GM12878 (cell line): ENCODE results near the gene NYAP1. TPM values are rescaled to one million over a fixed set of nuclear protein-coding genes. Genes with fewer than 3 reads are reported as not detected.
"Not testable (repeated sequence)": the region's sequence is repeated elsewhere in the genome, so short reads cannot be mapped to it uniquely, and the experiment has no call there.

Source experiments
- ATAC-seq: fragments of 200-7000 bp; cut with Tn5 transposase; 3 replicates; pipeline ENCODE4 v1.9.1; 2020; ENCODE audit warnings: mild to moderate bottlenecking, moderate library complexity
- BruUV-seq: library from RNA; stranded (reverse); fragments of 400-500 nt; replicated peaks from 2 replicates; lab custom pipeline; 2021; lab: Mats Ljungman, UMichigan
- CTCF ChIA-PET: fragments of 300-600 bp; sonication (Branson Sonifier 250); formaldehyde crosslinking; extraction: SDS; loops from one replicate; lab custom pipeline; 2021; ENCODE audit warnings: inconsistent platforms; lab: Yijun Ruan, JAX
- POLR2A ChIA-PET: fragments of 350-600 bp; formaldehyde crosslinking; extraction: SDS; loops from one replicate; lab custom pipeline; 2021; ENCODE audit warnings: inconsistent platforms; lab: Charles Lee
- RAD21 ChIA-PET: fragments of 300-600 bp; sonication (Branson Sonifier 250); formaldehyde crosslinking; loops from one replicate; lab custom pipeline; 2023; ENCODE audit warnings: antibody characterized with exemption; ENCODE audit not compliant: unreplicated experiment; lab: Charles Lee
- SMC1A ChIA-PET: fragments of 300-600 bp; sonication (Branson Sonifier 250); formaldehyde crosslinking; loops from one replicate; lab custom pipeline; 2023; ENCODE audit not compliant: unreplicated experiment, uncharacterized antibody; lab: Charles Lee
- DNase-seq: peaks from one replicate; pipeline ENCODE4 v3.0.0-alpha.2; 2011; ENCODE audit warnings: low read depth, low spot score
- FAIRE-seq: peaks from 3 replicates; lab custom pipeline; 2011; peaks lifted over from hg19 to GRCh38; lab: Jason Lieb, UNC
- H2AFZ ChIP-seq: 2 replicates; pipeline ENCODE4 v1.6.0; 2011; ENCODE audit warnings: low read depth, low read length, control low read depth; ENCODE audit not compliant: control insufficient read depth
- H3K27ac ChIP-seq: 2 replicates; pipeline ENCODE4 v1.5.1; 2011; ENCODE audit warnings: control low read depth; ENCODE audit not compliant: control insufficient read depth, insufficient read depth
- H3K27me3 ChIP-seq, 2 experiments: replicated peaks in 1 of 2; 2 replicates each; pipeline versions ENCODE4 v1.6.0 to v1.6.1; 2011; ENCODE audit warnings: low read length in 1 of 2; ENCODE audit not compliant: control insufficient read depth in 2 of 2, insufficient read depth in 2 of 2
- H3K36me3 ChIP-seq, 2 experiments: 2 replicates each; pipeline ENCODE4 v1.5.1; 2011; ENCODE audit warnings: low read length in 1 of 2; ENCODE audit not compliant: control insufficient read depth in 2 of 2, insufficient read depth in 2 of 2
- H3K4me1 ChIP-seq: 2 replicates; pipeline ENCODE4 v1.6.1; 2011; ENCODE audit warnings: mild to moderate bottlenecking, low read length, moderate library complexity, mixed read lengths; ENCODE audit not compliant: control insufficient read depth, insufficient read depth
- H3K4me2 ChIP-seq: 2 replicates; pipeline ENCODE4 v1.6.0; 2011; ENCODE audit warnings: control low read depth; ENCODE audit not compliant: control insufficient read depth, insufficient read depth
- H3K4me3 ChIP-seq: fragments of 200-600 bp; sonication (generic); 2 replicates; pipeline ENCODE4 v1.5.1; 2016
- H3K79me2 ChIP-seq: 2 replicates; pipeline ENCODE4 v1.6.0; 2011; ENCODE audit warnings: low read length; ENCODE audit not compliant: control insufficient read depth, insufficient read depth
- H3K9ac ChIP-seq: 2 replicates; pipeline ENCODE4 v1.8.0; 2011; ENCODE audit warnings: low read length, control low read depth, mixed read lengths; ENCODE audit not compliant: control insufficient read depth, insufficient read depth
- H3K9me3 ChIP-seq: replicated peaks from 3 replicates; pipeline ENCODE4 v1.5.1; 2011; ENCODE audit warnings: mild to moderate bottlenecking, low read length; ENCODE audit not compliant: control insufficient read depth, insufficient read depth
- H4K20me1 ChIP-seq: 2 replicates; pipeline ENCODE4 v1.6.0; 2011; ENCODE audit not compliant: control insufficient read depth, insufficient read depth
- FOXM1 ChIP-seq: IDR thresholded peaks from 2 replicates; pipeline ENCODE4 v1.6.1; 2012; ENCODE audit warnings: low read depth, mild to moderate bottlenecking, inconsistent platforms, low read length, moderate library complexity
- NFIC ChIP-seq: IDR thresholded peaks from 2 replicates; pipeline ENCODE4 v1.6.1; 2012; ENCODE audit warnings: low read depth, mild to moderate bottlenecking, inconsistent platforms, low read length, moderate library complexity
- RCOR1 ChIP-seq: conservative IDR thresholded peaks from 2 replicates; pipeline ENCODE4 v1.6.1; 2012; ENCODE audit warnings: low read depth, low read length, improper control_type of control experiment
- STAT3 ChIP-seq: IDR thresholded peaks from 2 replicates; pipeline ENCODE4 v1.6.1; 2011; ENCODE audit warnings: low read depth, low read length, improper control_type of control experiment
- TCF3 ChIP-seq: IDR thresholded peaks from 2 replicates; pipeline ENCODE4 v1.6.1; 2012; ENCODE audit warnings: low read depth, mild to moderate bottlenecking, low read length, borderline replicate concordance; ENCODE audit not compliant: insufficient read depth
- WGBS: methylation state at CpG from one replicate; pipeline ENCODE4 v1.1.6; 2016; ENCODE audit warnings: low lambda C conversion rate; ENCODE audit not compliant: insufficient replicate concordance, insufficient coverage; ENCODE audit errors: missing lambda C conversion rate; 5-methylcytosine and 5-hydroxymethylcytosine counted together
- in situ Hi-C: fragments of 300-500 bp; cut with MboI; formaldehyde crosslinking; loops from 9 replicates; pipeline ENCODE4 v1.14.3; 2018; ENCODE audit warnings: mixed read lengths
- intact Hi-C: fragments of 100-400 bp; cut with micrococcal nuclease; formaldehyde crosslinking; loops from one replicate; pipeline ENCODE4 v1.14.2; 2022; ENCODE audit not compliant: unreplicated experiment
- polyA plus RNA-seq, 11 experiments: library from polyadenylated mRNA; depleted of rRNA in 4 of 11; unstranded in 6 of 11; stranded (reverse) in 5 of 11; fragments of >200 nt; fragmentation: Nextera tagmentation in 4 of 11; fragmentation: Illumina TruSeq in 1 of 11; extraction: Ambion mirVana in 4 of 11; extraction: Trizol in 1 of 11; gene quantifications; 1 replicate in 1 of 11; 2 replicates in 10 of 11; pipeline versions ENCODE4 v1.2.1 to v1.2.3, GENCODE V29; 2011 to 2016; ENCODE audit warnings: inconsistent platforms in 2 of 11, missing spikeins in 2 of 11, low read depth in 1 of 11
- total RNA-seq, 4 experiments: library from RNA; depleted of rRNA in 3 of 4; stranded (reverse); fragments of >200 nt in 3 of 4; fragmentation: Illumina TruSeq in 1 of 4; extraction: Trizol in 1 of 4; gene quantifications; 2 replicates each; pipeline versions ENCODE4 v1.2.1 to v1.2.3, GENCODE V29; 2013 to 2021
- TF ChIP-seq, protein P1 (sequence below): fragments of 150-350 bp; IDR thresholded peaks from 2 replicates; pipeline ENCODE4 v1.6.1; 2014; ENCODE audit warnings: mild to moderate bottlenecking, low read depth, low read length
- TF ChIP-seq, protein P2 (sequence below): fragments of 450-650 bp; IDR thresholded peaks from 2 replicates; pipeline ENCODE4 v1.6.1; 2014; ENCODE audit warnings: mild to moderate bottlenecking

NYAP1 gene
- total and polyA plus RNA-seq, 10 of the 15 experiments (the other 5 are each of a cell fraction or from before 2014, with no cell fraction given): 0.04 to 0.28 (median 0.11) TPM; not detected in 6

GRCh38 chr7:100452513-100452912 is 31.2 kb upstream of the NYAP1 start:
- TF ChIP-seq RCOR1: no peak
- TF ChIP-seq, protein P1, sequence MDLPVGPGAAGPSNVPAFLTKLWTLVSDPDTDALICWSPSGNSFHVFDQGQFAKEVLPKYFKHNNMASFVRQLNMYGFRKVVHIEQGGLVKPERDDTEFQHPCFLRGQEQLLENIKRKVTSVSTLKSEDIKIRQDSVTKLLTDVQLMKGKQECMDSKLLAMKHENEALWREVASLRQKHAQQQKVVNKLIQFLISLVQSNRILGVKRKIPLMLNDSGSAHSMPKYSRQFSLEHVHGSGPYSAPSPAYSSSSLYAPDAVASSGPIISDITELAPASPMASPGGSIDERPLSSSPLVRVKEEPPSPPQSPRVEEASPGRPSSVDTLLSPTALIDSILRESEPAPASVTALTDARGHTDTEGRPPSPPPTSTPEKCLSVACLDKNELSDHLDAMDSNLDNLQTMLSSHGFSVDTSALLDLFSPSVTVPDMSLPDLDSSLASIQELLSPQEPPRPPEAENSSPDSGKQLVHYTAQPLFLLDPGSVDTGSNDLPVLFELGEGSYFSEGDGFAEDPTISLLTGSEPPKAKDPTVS: no peak
- TF ChIP-seq TCF3: no peak
- no peak for TF ChIP-seq FOXM1
- no peak for TF ChIP-seq STAT3
- no peak for TF ChIP-seq NFIC
- TF ChIP-seq, protein P2, sequence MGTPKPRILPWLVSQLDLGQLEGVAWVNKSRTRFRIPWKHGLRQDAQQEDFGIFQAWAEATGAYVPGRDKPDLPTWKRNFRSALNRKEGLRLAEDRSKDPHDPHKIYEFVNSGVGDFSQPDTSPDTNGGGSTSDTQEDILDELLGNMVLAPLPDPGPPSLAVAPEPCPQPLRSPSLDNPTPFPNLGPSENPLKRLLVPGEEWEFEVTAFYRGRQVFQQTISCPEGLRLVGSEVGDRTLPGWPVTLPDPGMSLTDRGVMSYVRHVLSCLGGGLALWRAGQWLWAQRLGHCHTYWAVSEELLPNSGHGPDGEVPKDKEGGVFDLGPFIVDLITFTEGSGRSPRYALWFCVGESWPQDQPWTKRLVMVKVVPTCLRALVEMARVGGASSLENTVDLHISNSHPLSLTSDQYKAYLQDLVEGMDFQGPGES: no peak
- 84% methylated on average over 3 of the region's 3 CpGs for WGBS
- SMC1A ChIA-PET: interaction anchor here (0.5 to 1.6 kb wide), 3 partner anchors 15 to 45 kb away, joined by 3 to 5 read pairs (median 5); no protein-coding TSS in a partner anchor
- Histone ChIP-seq H3K27ac (no peak overlapping the region), H3K79me2 (no peaks in the 10 kb centered on the region), H3K4me2 (no peak overlapping the region), H4K20me1 (no peaks in the 10 kb centered on the region), H3K27me3 (no peaks in the 10 kb centered on the region), H3K36me3 (no peaks in the 10 kb centered on the region), H3K4me3 (no peak overlapping the region), H3K9me3 (no peaks in the 10 kb centered on the region), H3K9ac (no peak overlapping the region), H3K4me1 (peaks cover 3% of the 10 kb centered on the region; the same call in 1 of the 2 replicates), H2AFZ (no peak overlapping the region)
- no peak for DNase-seq
- FAIRE-seq: no peak
- POLR2A ChIA-PET: interaction anchor here (0.6 kb wide), 2 partner anchors 15 to 251 kb away, joined by 3 read pairs; no protein-coding TSS in a partner anchor
- CTCF ChIA-PET: interaction anchor here (0.9 to 2.3 kb wide), 2 partner anchors 17 to 73 kb away, joined by 3 to 5 read pairs; no protein-coding TSS in a partner anchor
- no TSS peak for BruUV-seq
- intact Hi-C loops: no loop called here
- in situ Hi-C loops: loop anchor here (25.0 kb wide), 1 partner anchor 235 kb away; the partner anchor contains the start of gene GIGYF1
- RAD21 ChIA-PET: interaction anchor here (1.4 kb wide), 1 partner anchor 78 kb away, joined by 3 read pairs; no protein-coding TSS in a partner anchor
- no peak for ATAC-seq

- H3K4me1 ChIP-seq, H4K20me1 ChIP-seq, H3K4me3 ChIP-seq, BruUV-seq, H3K79me2 ChIP-seq, H3K27me3 ChIP-seq, H3K9ac ChIP-seq, FAIRE-seq, H2AFZ ChIP-seq, RAD21 ChIA-PET, ATAC-seq, DNase-seq, H3K4me2 ChIP-seq, H3K36me3 ChIP-seq, H3K27ac ChIP-seq, intact Hi-C loops, H3K9me3 ChIP-seq: not testable (repeated sequence)
- CTCF ChIA-PET: interaction anchor here (0.6 to 2.7 kb wide), 5 partner anchors 11 to 106 kb away, joined by 3 to 13 read pairs (median 3); no protein-coding TSS in a partner anchor
- SMC1A ChIA-PET: interaction anchor here (0.7 to 1.6 kb wide), 3 partner anchors 47 to 105 kb away, joined by 3 to 5 read pairs (median 4); no protein-coding TSS in a partner anchor
- WGBS: 84% methylated on average over 8 of the region's 8 CpGs
- POLR2A ChIA-PET: interaction anchor here (1.0 to 1.8 kb wide), 4 partner anchors 9 to 31 kb away, joined by 3 to 7 read pairs (median 4); no protein-coding TSS in a partner anchor
- in situ Hi-C loops: loop anchor here (25.0 kb wide), 1 partner anchor 233 kb away; the partner anchor contains the start of gene GIGYF1
Measured at GRCh38 chr7:100453854-100454253, 29.9 kb upstream of the NYAP1 start.
